Neural cell (in vitro differentiated cells): ENCODE results near the gene GNE. TPM values are rescaled to one million over a fixed set of nuclear protein-coding genes. Genes with fewer than 3 reads are reported as not detected.

Source experiments
- H2AFZ ChIP-seq: fragments of 200-600, 300-800 bp; sonication (generic), shearing (Covaris generic); 2 replicates; pipeline ENCODE4 v1.6.0; 2014; ENCODE audit warnings: low read depth, mild to moderate bottlenecking, antibody characterized with exemption, low read length, moderate library complexity
- H3F3A ChIP-seq: fragments of 200-600 bp; shearing (Covaris generic); 2 replicates; pipeline ENCODE4 v1.6.1; 2016; ENCODE audit warnings: mild to moderate bottlenecking, moderate library complexity, mixed read lengths, antibody characterized with exemption, low read length; ENCODE audit not compliant: insufficient read depth, poor library complexity, severe bottlenecking
- H3K27ac ChIP-seq: fragments of 200-600, 300-800 bp; sonication (generic), shearing (Covaris generic); 2 replicates; pipeline ENCODE4 v1.5.1; 2014; ENCODE audit warnings: mild to moderate bottlenecking, low read length, moderate library complexity
- H3K27me3 ChIP-seq: fragments of 300-800, 200-600 bp; sonication (generic), shearing (Covaris generic); 2 replicates; pipeline ENCODE4 v1.6.0; 2014; ENCODE audit warnings: mild to moderate bottlenecking, low read depth, low read length, moderate library complexity; ENCODE audit not compliant: insufficient read depth
- H3K36me3 ChIP-seq: fragments of 300-800, 200-600 bp; sonication (generic), shearing (Covaris generic); 2 replicates; pipeline ENCODE4 v1.5.1; 2014; ENCODE audit warnings: mild to moderate bottlenecking, antibody characterized with exemption, low read length, moderate library complexity; ENCODE audit not compliant: insufficient read depth
- H3K4me2 ChIP-seq: fragments of 300-800, 200-600 bp; sonication (generic), shearing (Covaris generic); 2 replicates; pipeline ENCODE4 v1.6.0; 2014; ENCODE audit warnings: mild to moderate bottlenecking, low read length
- H3K4me3 ChIP-seq: fragments of 300-800, 200-600 bp; sonication (generic), shearing (Covaris generic); 2 replicates; pipeline ENCODE4 v1.5.1; 2014; ENCODE audit warnings: mild to moderate bottlenecking, low read length, moderate library complexity
- H3K79me2 ChIP-seq: fragments of 200-600 bp; shearing (Covaris generic); replicated peaks from 2 replicates; pipeline ENCODE4 v1.6.0; 2014; ENCODE audit warnings: mild to moderate bottlenecking, low read length, moderate library complexity; ENCODE audit not compliant: insufficient read depth
- H3K9ac ChIP-seq: fragments of 300-800, 200-600 bp; sonication (generic), shearing (Covaris generic); 2 replicates; pipeline ENCODE4 v1.6.1; 2016; ENCODE audit warnings: mild to moderate bottlenecking, low read length, mixed read lengths
- H3K9me2 ChIP-seq: fragments of 200-600 bp; shearing (Covaris generic); 2 replicates; pipeline ENCODE4 v1.6.1; 2016; ENCODE audit warnings: mild to moderate bottlenecking, low read length, mixed read lengths; ENCODE audit not compliant: insufficient read depth
- H3K9me3 ChIP-seq: fragments of 200-600, 300-800 bp; sonication (generic), shearing (Covaris generic); 2 replicates; pipeline ENCODE4 v1.6.1; 2016; ENCODE audit warnings: mild to moderate bottlenecking, mixed run types, low read length, moderate library complexity, mixed read lengths
- H4K20me1 ChIP-seq: fragments of 200-600 bp; shearing (Covaris generic); 2 replicates; pipeline ENCODE4 v1.6.1; 2016; ENCODE audit warnings: mild to moderate bottlenecking, mixed run types; ENCODE audit not compliant: insufficient read depth
- CTCF ChIP-seq: fragments of 450-650 bp; IDR thresholded peaks from 2 replicates; pipeline ENCODE4 v1.5.1; 2014; ENCODE audit warnings: antibody characterized with exemption, mild to moderate bottlenecking, moderate library complexity; ENCODE audit not compliant: poor library complexity, severe bottlenecking
- EP300 ChIP-seq: fragments of 450-650 bp; conservative IDR thresholded peaks from 2 replicates; pipeline ENCODE4 v1.6.1; 2014; ENCODE audit warnings: antibody characterized with exemption, mild to moderate bottlenecking, moderate library complexity; ENCODE audit not compliant: poor library complexity, severe bottlenecking
- EZH2 ChIP-seq: fragments of 200-600, 300-800 bp; shearing (Covaris generic), sonication (generic); IDR thresholded peaks from 2 replicates; pipeline ENCODE4 v1.6.1; 2014; ENCODE audit warnings: antibody characterized with exemption, low read length, borderline replicate concordance, mild to moderate bottlenecking; ENCODE audit not compliant: insufficient read depth, poor library complexity, severe bottlenecking
- MXI1 ChIP-seq: fragments of 450-650 bp; conservative IDR thresholded peaks from 2 replicates; pipeline ENCODE4 v1.6.1; 2014; ENCODE audit warnings: antibody characterized with exemption, mild to moderate bottlenecking; ENCODE audit not compliant: poor library complexity, severe bottlenecking
- POLR2AphosphoS5 ChIP-seq: IDR thresholded peaks from 2 replicates; pipeline ENCODE4 v1.6.1; 2012
- RAD21 ChIP-seq: fragments of 450-650 bp; conservative IDR thresholded peaks from 2 replicates; pipeline ENCODE4 v1.6.1; 2014; ENCODE audit warnings: antibody characterized with exemption, mild to moderate bottlenecking, moderate library complexity
- REST ChIP-seq: IDR thresholded peaks from 2 replicates; pipeline ENCODE4 v1.6.1; 2012; ENCODE audit warnings: borderline replicate concordance
- SMC3 ChIP-seq: fragments of 450-650 bp; conservative IDR thresholded peaks from 2 replicates; pipeline ENCODE4 v1.6.1; 2014; ENCODE audit warnings: antibody characterized with exemption, mild to moderate bottlenecking, moderate library complexity; ENCODE audit not compliant: poor library complexity
- TAF1 ChIP-seq: IDR thresholded peaks from 2 replicates; pipeline ENCODE4 v1.6.1; 2012; ENCODE audit warnings: low read depth
- polyA plus RNA-seq: library from polyadenylated mRNA; depleted of rRNA; stranded (reverse); fragments of >200 nt; gene quantifications from 2 replicates; pipeline ENCODE4 v1.2.3, GENCODE V29; 2014

Gene GNE
- polyA plus RNA-seq, 1 donor from 2014 or later, result 22.7 TPM

- no peak overlapping the region for H3K9ac ChIP-seq
- TF ChIP-seq REST, result no peak
- TF ChIP-seq TAF1, result no peak
- no peak for TF ChIP-seq CTCF
- TF ChIP-seq EZH2, result no peak
- TF ChIP-seq MXI1, result no peak
- TF ChIP-seq RAD21, result no peak
- no peak for TF ChIP-seq EP300
- TF ChIP-seq POLR2AphosphoS5, result no peak
- no peak for TF ChIP-seq SMC3
- H3K27ac ChIP-seq, result no peak overlapping the region
- no peaks in the 10 kb centered on the region for H4K20me1 ChIP-seq
- no peaks in the 10 kb centered on the region for H3K79me2 ChIP-seq
- no peak overlapping the region for H2AFZ ChIP-seq
- H3F3A ChIP-seq, result no peaks in the 10 kb centered on the region
- H3K9me2 ChIP-seq, result no peaks in the 10 kb centered on the region
- no peak overlapping the region for H3K4me2 ChIP-seq
- H3K9me3 ChIP-seq, result no peaks in the 10 kb centered on the region
- H3K36me3 ChIP-seq, result peaks cover 9% of the 10 kb centered on the region
- H3K27me3 ChIP-seq, result no peaks in the 10 kb centered on the region
- H3K4me3 ChIP-seq, result no peak overlapping the region
Observed at GRCh38 chr9:36211510-36211909, 46.7 kb downstream of the GNE start.

- peaks cover 9% of the 10 kb centered on the region for H3K36me3 ChIP-seq
- H3K27ac ChIP-seq, result no peak overlapping the region
- H3F3A ChIP-seq, result no peaks in the 10 kb centered on the region
- no peak overlapping the region for H2AFZ ChIP-seq
- no peaks in the 10 kb centered on the region for H3K79me2 ChIP-seq
- H4K20me1 ChIP-seq, result no peaks in the 10 kb centered on the region
- no peaks in the 10 kb centered on the region for H3K9me2 ChIP-seq
- H3K4me2 ChIP-seq, result no peak overlapping the region
- H3K9me3 ChIP-seq, result no peaks in the 10 kb centered on the region
- no peak for TF ChIP-seq EZH2
- TF ChIP-seq MXI1, result no peak
- TF ChIP-seq TAF1, result no peak
- no peak for TF ChIP-seq REST
- TF ChIP-seq RAD21, result no peak
- TF ChIP-seq CTCF, result no peak
- TF ChIP-seq EP300, result no peak
- no peak for TF ChIP-seq SMC3
- no peak for TF ChIP-seq POLR2AphosphoS5
- no peak overlapping the region for H3K9ac ChIP-seq
- no peaks in the 10 kb centered on the region for H3K27me3 ChIP-seq
- H3K4me3 ChIP-seq, result no peak overlapping the region
Observed at GRCh38 chr9:36210722-36211121, 47.5 kb downstream of the GNE start.
